ENCODE measurements around the gene TBC1D14.

GRCh38 chr4:6917461-6918271 lies 8.0 kb downstream of the TBC1D14 start:
- peak; percentile 44 for TF ChIP-seq CTCF (IDR thresholded peaks at IDR 0.05; ENCODE audit: poor library complexity)
- no peak for TF ChIP-seq EZH2 (IDR thresholded peaks at IDR 0.05; ENCODE audit: borderline replicate concordance)
